HG02759 (cell line): ENCODE data around the gene RENBP.

Source experiments
- ATAC-seq: cut with Tn5 transposase; IDR thresholded peaks from one replicate; pipeline ENCODE4 v1.9.1; 2021; ENCODE audit warnings: mild to moderate bottlenecking, moderate library complexity; ENCODE audit not compliant: unreplicated experiment

RENBP gene

DNA sequence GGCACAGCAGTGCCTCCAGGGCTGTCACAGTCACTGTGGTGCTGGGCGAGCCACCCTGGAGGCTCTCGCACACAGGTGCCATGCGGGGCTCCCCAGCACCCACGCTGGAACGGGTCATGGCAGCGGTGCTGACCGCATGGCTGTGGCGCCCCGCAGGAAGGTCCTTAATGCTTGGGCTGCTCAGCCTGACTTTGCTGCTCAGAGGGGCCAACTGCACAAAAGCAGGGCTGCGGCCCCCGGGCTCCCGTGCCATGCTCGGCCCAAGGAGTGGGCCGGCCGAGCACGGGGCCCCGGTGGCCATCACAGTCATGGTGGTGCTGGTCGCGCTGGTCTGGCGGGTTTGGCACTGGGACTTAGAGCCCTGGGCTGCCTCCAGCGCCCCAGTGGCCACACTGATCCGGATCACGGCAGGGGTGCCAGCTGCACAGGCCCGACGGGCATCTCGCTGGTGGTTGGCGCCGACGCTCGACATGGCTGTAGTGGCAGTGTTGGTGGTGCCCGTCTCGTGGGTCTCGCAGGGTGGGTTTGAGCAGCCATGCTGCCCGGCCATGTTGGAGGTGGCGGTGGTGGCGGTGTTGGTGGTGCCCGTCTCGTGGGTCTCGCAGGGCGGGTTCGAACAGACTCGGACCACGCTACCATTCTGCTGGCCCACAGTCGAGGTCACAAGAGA is 10.2 kb upstream of the RENBP start:
- ATAC-seq, result no peak

DNA sequence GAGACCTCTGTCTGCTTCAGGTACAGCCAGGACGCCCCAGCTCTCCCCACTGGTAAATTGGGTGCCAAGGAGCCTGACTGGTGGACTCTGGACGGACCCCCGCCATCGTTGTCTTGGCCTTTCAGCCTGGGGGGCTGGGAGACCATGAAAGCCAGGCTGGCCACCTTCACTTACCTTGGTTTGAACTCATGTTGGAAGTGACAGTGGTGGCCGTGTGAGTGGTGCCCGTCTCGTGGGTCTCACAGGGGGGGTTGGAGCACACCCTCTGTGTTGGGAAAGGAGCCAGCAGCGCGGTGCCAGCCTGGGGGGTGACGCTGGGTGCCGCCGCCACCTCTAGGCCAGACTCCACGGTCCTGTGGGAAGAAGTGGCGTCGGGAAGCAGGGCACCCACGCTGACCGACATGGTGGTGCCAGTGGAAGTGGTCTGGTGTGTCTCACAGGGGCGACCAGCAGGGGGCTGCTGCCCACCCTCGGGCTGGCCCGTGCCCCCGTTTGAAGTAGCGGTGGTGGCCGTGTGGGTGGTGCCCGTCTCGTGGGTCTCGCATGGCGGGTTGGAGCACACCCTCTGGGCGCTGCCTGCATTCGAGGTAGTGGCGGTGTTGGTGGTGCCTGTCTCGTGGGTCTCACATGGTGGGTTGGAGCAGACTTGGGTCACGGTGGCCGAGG is 9.6 kb upstream of the RENBP start:
- no peak for ATAC-seq

DNA sequence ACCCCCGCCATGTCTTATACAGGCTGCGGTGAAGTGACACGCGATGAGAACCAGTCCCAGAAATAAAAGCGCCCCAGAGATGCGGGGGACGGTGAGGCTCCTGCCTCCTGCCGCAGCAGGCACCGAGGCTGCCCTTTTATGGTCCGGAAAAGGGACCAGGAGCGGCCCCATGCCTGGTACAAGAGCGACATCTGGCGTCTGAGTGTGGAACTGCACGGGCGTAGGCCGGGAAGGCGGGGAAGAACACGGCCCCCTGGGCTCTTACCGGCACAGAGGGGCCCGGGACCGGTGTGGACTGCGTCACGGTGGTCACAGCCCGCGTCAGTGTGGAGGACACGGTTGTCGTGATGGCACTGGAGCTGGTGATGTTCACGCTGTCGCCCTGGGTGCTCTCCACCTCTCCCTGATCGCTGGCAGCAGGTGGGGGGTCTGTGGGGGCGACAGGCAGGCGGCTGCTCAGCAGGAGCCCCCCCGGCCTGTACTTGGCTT is 8.9 kb upstream of the RENBP start:
- no peak for ATAC-seq

DNA sequence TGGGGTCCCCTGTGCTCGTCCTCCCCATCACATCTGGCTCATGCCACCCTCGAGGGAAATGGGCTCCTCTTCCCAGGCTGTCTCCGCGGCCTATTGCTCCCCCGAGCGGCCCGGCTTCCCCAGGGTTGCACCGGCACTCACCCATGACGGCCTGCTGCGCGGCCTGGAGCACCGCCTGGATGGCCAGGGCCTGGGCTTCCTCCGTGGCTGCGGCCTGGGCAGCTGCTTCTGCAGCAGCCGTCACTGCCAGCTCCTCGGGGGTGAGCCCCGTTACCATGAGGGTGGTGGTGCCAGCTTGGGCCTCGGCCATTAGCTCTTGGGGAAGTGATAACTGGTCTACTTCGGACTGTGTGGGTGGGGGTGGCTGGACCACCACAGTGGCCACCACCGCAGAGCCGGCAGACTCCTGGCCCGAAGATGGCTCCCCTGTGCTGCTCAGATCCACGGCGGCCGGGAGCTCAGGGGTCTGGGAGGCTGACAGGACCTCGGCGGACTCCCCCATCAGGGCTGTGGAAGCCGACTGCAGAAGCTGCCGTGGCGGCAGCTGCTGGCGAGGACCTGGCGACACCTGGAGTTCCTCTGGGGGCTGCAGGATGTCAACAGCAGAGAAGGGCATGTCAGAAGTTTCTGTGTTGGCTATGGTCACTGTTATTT is 8.1 kb upstream of the RENBP start:
- no peak for ATAC-seq

DNA sequence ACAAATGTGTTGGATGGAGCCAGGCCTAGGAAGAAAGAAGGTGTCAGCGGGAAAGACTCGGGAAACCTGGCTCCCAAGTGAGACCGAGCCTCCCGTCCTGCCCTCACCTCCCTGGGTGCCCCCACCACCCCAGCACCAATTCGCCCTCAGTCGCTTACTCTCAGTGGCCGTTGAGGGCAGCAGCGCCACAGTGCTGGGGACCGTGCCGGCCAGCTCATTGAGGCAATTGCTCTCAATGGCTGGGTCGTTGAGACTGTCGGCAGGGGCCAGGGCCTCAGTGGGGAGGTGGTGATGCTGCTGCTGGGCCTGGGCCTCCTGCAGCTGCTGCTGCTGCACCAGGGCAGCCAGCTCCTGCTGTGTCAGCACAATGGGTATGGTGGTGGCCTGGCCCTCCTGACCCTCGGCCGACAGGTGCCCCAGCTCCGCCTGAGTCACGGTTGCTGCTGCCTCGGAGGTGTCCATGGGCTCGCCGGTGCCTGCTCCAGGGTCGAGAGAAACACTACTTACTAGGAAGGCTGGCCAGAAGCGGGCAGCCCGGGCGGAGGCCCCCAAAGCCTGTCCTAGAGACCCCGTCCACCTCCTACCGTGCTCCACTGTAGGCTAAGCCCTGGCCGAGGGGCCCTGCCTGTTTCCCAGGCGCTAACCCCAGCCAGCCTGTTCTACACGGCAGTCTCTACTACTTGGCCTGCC is 7.4 kb upstream of the RENBP start:
- ATAC-seq, result no peak

DNA sequence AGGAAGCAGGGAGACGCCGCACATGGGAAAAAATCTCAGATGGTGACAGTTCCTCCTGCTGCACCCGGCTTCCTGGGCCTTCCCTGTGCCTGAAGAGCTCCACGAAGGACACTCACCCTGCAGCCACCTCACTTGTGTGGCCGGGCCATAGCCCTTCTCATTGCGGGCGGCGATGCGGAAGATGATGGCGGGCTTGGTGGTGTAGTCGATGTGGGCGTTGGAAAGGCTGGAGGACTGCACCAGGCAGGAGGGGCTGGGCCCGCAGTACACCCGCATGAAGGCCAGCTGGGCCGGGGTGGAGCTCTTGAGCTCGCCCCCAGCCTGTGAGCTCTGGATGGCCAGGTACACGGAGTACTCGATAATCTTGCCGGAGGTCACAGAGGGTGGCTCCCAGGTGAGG is 5.7 kb upstream of the RENBP start:
- no peak for ATAC-seq

DNA sequence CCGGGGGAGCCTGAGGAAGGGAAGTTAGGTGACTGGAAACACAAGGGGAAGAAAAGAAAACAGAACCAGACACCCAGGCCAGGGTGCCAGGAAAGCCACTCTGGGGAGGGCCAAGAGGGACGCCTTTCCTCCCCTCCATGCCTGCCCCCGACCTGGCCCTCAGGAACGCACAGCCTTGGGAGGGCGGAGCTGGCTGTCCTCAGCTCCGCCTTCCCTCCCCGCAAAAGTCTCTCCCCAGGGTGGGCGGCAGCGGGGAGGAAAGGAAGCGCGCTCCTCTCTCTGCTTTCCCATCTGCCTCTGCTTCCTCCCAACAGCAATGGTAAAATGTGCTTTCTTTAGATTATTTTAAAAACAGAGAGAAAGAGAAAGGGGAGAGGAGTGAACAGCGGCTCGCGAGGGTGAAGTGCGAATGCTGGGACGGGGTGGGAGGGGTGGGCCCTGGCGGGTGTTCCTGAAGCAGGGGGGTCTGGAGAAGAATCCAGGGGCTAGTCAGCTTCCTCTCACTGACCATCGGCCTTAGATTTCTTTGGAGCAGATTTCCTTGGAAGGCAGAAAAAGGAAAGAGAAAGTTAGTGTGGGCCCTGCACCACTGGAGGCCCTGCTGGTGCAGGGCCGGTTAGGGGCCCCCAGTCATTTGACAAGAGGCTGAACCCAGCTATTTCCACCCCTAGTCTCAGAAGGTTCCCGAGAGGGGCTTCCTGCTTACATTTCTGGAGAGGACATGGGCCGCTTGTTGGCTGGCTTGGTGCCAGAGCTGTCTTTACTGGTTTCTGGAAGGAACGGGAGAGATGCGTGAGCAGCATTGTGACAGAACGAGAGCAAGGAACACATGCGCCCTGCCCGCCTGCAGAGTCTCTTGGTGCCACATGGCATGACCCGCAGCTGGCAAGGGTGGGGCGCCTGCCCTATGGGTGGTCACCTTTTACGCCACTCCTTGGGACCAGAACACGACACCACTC is 4.7 kb upstream of the RENBP start:
- no peak for ATAC-seq

DNA sequence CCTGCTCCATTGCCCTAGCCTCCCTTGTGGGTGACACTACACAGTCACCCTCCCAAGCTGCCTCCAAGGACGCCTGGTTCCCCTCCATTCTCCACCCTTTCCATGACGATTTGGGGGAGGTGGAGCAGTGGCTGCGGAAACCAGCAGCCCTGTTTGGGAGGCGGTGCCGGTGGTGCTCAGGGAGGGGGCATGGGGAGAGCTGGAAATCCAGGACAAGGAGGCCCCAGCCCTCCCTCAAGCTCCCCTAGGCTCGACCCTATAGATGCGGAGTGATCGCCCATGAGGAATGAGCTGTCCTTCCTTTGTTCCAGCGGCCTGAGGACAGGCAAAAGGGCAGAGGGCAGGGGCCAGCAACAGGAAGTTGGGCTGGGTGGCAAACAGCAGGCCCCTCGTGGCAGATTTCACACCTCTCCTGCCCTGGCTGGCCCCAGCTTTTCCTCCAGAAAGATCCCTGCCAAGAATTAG is 3.6 kb upstream of the RENBP start:
- ATAC-seq, result no peak

DNA sequence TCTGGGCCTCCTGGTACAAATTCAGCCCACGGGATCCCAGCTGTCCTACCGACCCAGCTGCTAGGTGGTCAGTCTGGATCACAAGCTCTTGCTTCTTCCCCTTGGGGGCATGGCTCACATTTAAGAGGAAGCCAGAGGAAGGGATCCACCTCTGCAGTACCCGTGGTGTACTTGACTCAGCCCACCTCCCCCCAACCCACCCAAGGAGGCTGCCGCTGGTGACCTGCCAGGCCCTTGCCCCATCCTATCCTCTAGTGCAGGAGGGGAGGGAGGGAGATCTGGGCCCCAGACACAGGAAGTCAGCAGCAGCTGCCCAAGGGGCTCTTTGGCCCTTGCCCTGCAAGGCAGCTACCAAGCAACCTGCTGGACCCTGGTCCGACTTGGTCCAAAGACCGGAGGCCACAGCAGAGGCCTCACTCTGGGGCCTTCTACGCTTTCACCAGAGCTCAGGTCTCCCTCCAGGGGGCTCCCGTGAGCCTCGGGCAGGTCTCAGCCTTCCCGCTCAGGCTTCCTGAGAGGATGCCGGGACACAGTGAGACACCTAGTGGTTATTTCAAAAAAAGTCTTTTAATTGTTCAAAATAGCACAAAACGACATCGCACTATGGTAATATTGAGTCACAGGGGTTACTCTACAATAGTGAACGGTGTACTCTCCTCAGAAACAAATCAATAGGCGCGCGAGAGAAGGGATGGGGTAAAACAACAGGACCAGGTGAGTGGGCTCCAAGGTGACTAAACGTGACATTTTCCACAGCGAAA is 2.7 kb upstream of the RENBP start:
- ATAC-seq, result peak; percentile 67

DNA sequence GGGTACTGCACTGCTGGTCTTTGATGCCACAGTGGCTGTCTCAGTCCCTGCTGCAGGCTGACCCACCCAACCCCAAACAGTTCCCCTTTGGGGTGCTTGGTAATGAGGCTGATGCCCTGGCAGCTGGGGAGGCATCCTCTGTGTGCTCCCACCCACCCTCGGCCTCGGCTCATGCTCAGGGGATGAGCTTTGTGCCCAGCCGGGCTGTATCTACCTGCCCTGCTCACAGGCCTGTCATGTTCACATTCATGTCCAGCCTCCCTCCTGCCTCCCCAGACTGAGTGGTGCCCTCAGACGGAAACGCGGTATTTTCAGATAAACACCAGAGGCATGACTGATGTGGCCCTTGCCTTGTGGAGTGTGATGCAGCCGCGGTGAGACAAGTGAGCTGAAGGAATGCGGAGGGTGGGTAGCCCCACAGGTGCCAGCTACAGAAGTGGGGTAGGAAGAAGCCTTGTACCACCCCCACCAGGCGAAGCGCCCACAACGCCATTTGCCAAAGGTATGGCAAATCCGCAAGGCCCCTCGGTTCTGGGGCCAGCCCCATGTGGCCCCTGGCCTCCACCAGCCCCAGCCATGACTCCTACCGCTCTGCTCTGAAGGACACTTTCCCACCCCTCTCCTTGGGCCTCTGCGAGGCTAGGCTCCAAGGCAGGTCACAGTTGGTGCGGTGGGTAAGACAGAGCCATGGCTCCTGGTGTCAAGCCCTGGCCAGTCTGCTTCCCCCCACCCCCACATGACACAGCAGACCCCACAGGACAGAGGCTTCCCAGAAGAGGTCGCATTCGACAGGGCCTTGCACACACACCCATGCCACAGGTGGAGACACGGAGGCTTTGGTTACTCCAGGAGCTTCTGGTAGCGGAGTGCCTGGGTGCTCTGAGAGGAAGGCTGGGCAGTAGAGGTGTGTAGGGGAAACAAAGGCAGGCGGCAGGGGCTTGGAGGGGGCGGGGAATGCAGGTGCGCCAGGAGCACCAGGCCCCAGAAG is 1.8 kb upstream of the RENBP start:
- ATAC-seq, result no peak

DNA sequence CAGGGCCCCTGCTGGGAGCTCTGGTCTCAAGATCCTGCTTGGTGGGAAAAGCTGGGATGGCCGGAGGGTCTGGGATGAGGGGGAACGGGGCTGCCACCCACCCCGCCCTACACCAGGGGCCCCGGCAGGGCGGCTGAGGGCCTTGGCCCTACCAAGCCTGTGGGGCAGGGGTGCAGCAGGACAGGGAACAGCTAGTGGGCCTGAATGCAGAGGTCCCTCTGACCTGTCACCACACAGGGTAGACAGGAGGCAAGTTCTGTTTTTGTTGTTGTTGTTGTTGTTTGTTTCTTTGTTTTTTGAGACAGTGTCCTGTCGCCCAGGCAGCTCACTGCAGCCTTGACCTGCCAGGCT is 332 bp upstream of the RENBP start:
- peak; percentile 33 for ATAC-seq

DNA sequence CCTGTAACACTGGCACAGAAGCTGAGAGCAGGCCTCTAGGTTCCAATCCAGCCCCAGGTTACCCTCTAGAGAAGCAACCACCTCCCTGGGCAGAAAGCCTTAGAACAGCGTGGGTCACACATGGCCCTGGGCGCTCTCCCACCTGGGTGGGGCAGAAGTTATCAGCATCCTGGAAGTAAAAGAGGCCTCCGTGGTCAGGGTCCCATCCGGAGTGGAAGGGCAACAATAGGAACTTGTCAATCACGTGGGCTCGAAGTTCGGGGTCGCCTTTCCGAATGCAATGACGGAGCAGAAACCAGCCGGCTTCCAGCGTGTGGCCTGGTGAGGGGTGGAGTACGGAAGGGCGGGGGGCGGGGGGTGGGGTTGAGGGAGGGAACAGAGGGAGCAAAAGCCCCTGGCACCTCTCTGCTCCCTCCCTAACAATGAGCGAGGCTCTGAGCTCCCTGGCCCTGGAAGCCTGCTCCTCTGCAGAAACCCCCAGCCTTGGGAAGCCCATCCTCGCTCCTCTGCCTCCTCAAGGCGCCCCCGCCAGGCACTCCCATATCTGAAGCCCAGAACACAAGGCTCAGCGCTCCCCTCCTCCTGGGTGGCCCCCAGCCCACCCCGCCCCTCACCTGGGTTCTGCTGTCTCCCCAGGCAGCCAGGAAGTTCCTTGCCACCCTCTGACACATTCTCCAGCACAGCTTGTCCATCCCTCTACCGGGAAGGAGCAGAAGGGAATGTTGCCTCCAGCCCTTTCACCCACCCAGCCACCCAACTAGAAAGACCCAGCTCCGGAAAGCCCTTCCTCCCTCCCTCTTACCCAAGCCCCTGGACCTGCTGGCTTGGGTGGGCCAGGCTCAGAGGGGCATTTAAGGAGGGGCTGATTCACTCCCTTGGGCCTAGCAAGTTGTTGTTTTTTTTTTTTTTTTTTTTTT is 2.8 kb downstream of the RENBP start:
- ATAC-seq, result no peak

DNA sequence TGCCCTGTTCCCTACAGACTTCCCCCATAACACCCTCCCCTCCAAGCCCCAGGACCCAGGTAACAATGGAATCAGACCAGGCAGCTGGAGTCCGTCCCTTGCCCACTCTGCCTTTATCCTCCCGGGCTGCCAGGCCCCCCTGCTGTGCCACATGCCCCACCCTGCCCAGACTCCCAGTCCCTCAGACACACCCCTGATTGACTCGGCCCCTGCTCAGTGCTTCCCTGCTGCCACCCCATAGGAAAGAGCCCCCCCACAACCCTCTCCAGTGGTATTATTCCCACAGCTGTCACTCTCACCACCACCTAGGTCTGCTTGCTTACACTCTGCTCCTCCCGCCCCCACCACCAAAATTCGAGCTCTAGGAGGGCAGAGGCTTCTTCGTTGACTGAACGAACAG is 4.9 kb downstream of the RENBP start:
- no peak for ATAC-seq

DNA sequence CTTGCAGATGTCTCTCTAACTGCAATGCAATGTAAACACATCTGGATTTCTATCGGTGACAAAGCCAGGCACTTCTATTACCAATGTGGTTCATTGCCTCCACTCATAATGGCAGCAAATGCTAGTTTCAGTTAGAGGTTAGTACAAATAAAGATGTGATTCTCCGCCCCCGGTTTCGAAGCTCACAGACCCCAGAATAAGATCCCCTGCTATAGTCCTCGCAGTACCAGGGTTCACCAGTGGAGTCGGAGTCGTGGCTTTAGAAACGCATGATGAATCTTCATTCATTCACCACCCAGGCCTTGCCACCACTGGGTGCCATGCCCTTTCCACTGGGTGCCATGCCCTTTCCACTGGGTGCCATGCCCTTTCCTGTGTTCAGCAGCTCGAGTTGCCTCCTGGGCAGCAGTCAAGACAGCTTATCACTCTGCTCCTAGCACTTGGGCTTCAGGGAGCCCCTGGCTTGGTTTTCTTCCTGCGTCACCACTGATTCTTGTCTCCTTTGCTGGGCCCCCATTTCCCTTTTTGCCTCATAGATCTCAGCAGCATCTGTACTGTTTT is 6.1 kb downstream of the RENBP start:
- ATAC-seq, result no peak

DNA sequence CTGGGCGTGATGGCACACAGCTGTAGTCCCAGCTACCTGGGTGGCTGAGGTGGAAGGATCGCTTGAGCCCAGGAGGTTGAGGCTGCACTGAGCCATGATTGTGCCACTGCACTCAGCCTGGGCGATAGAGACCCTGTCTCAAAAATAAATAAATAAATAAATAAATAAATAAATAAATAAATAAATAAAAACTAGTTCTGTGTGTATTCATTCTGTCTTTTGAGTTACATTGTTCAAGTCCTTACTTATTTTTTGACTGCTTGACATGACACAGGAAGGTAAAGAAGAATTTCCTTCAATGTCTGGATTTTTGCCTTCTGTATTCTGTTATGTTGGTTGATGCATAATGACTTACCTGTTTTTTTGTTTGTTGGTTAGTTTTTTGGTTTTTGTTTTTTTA is 7.4 kb downstream of the RENBP start:
- no peak for ATAC-seq

DNA sequence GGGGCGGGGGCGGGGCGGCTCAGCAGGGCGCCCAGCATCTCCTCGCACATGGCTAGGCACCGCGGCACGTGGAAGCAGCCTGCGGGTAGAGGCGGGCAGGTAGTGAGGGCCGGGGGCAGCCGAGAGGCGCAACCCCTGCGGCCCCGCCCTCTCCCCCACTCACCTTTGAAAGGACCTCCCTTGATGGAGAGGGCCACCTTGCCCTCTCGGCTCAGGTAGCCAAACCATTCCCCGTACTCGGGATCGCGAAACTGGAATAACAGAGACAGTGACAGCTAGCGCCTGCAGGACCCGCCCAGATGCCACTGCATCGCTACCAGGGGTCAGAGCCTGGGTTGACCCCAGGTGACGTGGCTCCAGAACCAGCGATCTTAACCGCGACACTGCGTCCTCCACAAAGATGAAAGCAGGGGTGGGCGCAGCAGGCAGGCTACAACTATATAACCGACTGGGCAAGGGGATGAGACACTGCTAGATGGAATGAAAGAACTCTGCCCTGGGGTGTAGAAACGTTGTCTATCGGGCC is 9.1 kb downstream of the RENBP start:
- peak; percentile 12 for ATAC-seq

DNA sequence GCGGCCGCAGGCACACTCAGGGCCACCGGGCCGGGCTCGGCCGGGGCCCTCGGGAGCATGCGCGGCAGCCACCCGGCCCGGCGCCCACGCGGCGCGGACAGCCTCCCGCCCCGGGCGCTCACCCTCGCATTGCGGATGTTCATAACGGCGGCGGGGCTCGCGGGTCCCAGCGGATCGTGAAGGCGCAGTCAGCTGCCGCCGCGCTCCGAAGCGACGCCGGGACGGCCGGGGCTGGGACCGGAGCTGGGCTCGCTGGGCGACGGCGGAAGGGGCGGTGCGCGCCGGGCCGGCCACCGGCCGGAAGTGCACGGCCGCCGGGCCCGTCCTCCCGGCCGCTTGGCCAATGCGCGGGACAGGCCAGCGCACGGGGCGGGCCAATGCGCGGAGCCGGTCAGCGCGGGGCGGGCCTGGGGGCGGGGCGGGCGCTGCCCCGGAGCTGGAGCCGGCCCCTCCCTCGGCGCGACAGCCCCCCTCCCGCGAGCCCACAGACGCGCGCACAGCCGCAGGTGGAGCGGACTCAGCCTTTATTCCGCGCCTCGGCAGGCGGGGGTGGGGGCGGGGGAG is 9.6 kb downstream of the RENBP start, which contains the start of gene NAA10:
Gene NAA10, minus strand, starts transcription at position 276 of the 564 bp plus-strand sequence. Its CDS starts 133 bp downstream, at position 143.
- peak; percentile 93 for ATAC-seq
